GM12891 (cell line): ENCODE data around the gene ROR1.
A peak's percentile ranks its signal among the peaks of the same experiment; 100 is the strongest.

Experiments used
- DNase-seq: peaks from one replicate; pipeline ENCODE4 v3.0.0; 2011; ENCODE audit warnings: low spot score; ENCODE audit not compliant: insufficient read length
- FAIRE-seq: peaks from 2 replicates; lab custom pipeline; 2011; peaks lifted over from hg19 to GRCh38; lab: Jason Lieb, UNC
- PAX5 ChIP-seq: IDR thresholded peaks from 2 replicates; pipeline ENCODE4 v1.6.1; 2011; ENCODE audit warnings: low read length, moderate library complexity, mild to moderate bottlenecking; ENCODE audit not compliant: insufficient read depth, severe bottlenecking
- POLR2A ChIP-seq: IDR thresholded peaks from 2 replicates; pipeline ENCODE4 v1.6.1; 2011; ENCODE audit warnings: low read depth, low read length, control low read depth
- POLR2AphosphoS5 ChIP-seq: IDR thresholded peaks from 2 replicates; pipeline ENCODE4 v1.6.1; 2011; ENCODE audit warnings: low read depth, low read length, control low read depth
- POU2F2 ChIP-seq: IDR thresholded peaks from 2 replicates; pipeline ENCODE4 v1.6.1; 2011; ENCODE audit warnings: low read depth, mild to moderate bottlenecking, control low read depth, low read length, moderate library complexity
- SPI1 ChIP-seq: IDR thresholded peaks from 2 replicates; pipeline ENCODE4 v1.6.1; 2011; ENCODE audit warnings: low read depth, low read length, control low read depth
- TAF1 ChIP-seq: IDR thresholded peaks from 2 replicates; pipeline ENCODE4 v1.6.1; 2011; ENCODE audit warnings: low read depth, low read length, control low read depth

Gene ROR1

GRCh38 chr1:64163431-64163830, 389.6 kb downstream of the ROR1 start:
- FAIRE-seq: no peak
- DNase-seq: no peak
- TF ChIP-seq SPI1 (no peak), POLR2A (no peak), POLR2AphosphoS5 (no peak), TAF1 (no peak), PAX5 (no peak)

GRCh38 chr1:64163970-64164369, 390.2 kb downstream of the ROR1 start:
- FAIRE-seq (no peak), DNase-seq (no peak)
- no peak for TF ChIP-seq POLR2AphosphoS5
- no peak for TF ChIP-seq POU2F2
- TF ChIP-seq POLR2A: no peak
- TF ChIP-seq PAX5: no peak
- no peak for TF ChIP-seq SPI1
- no peak for TF ChIP-seq TAF1

- TF ChIP-seq POLR2AphosphoS5 (no peak), POLR2A (no peak), TAF1 (no peak), SPI1 (no peak), PAX5 (no peak), POU2F2 (no peak)
- DNase-seq (no peak), FAIRE-seq (no peak)
Observed at GRCh38 chr1:64166629-64167028, 392.8 kb downstream of the ROR1 start.

- FAIRE-seq (no peak), DNase-seq (no peak)
- TF ChIP-seq SPI1 (no peak), PAX5 (no peak), POU2F2 (no peak), POLR2A (no peak), TAF1 (no peak), POLR2AphosphoS5 (no peak)
Observed at GRCh38 chr1:64167176-64167575, 393.4 kb downstream of the ROR1 start.

GRCh38 chr1:64171246-64171645, 397.4 kb downstream of the ROR1 start:
- no peak for DNase-seq
- no peak for FAIRE-seq
- TF ChIP-seq POU2F2 (no peak), SPI1 (no peak), PAX5 (no peak)

- DNase-seq (no peak), FAIRE-seq (no peak)
- TF ChIP-seq PAX5: no peak
- peak; percentile 58 for TF ChIP-seq SPI1
Observed at GRCh38 chr1:64171797-64172281, 398.0 kb downstream of the ROR1 start.

GRCh38 chr1:64172458-64172983, 398.7 kb downstream of the ROR1 start:
- TF ChIP-seq TAF1 (no peak), POU2F2 (no peak), PAX5 (no peak), POLR2AphosphoS5 (no peak), SPI1 (no peak), POLR2A (no peak)
- DNase-seq (no peak), FAIRE-seq (no peak)

GRCh38 chr1:64173336-64173940, 399.6 kb downstream of the ROR1 start:
- no peak for FAIRE-seq
- DNase-seq: no peak
- TF ChIP-seq POLR2AphosphoS5 (no peak), TAF1 (no peak), POU2F2 (no peak), POLR2A (no peak), PAX5 (no peak), SPI1 (no peak)

GRCh38 chr1:64175639-64176038, 401.8 kb downstream of the ROR1 start:
- DNase-seq: no peak
- TF ChIP-seq POLR2A (no peak), PAX5 (no peak), TAF1 (no peak), SPI1 (no peak), POLR2AphosphoS5 (no peak), POU2F2 (no peak)
- no peak for FAIRE-seq

- FAIRE-seq (no peak), DNase-seq (no peak)
- TF ChIP-seq SPI1 (no peak), POU2F2 (no peak), PAX5 (no peak), TAF1 (no peak), POLR2AphosphoS5 (no peak), POLR2A (no peak)
Observed at GRCh38 chr1:64176659-64177058, 402.8 kb downstream of the ROR1 start.
